Astrocyte (in vitro differentiated cells and primary cell): Measurements from ENCODE around the gene DSP.

ENCODE experiments used
- CTCF ChIP-seq: IDR thresholded peaks from 2 replicates; pipeline ENCODE4 v1.5.1; 2011; ENCODE audit warnings: low read depth, mild to moderate bottlenecking, inconsistent platforms, low read length, moderate library complexity; ENCODE audit not compliant: insufficient read depth
- EZH2 ChIP-seq: IDR thresholded peaks from 2 replicates; pipeline ENCODE4 v1.6.1; 2012; ENCODE audit warnings: mild to moderate bottlenecking, low read length, inconsistent platforms; ENCODE audit not compliant: insufficient read depth

- TF ChIP-seq CTCF, result no peak
- no peak for TF ChIP-seq EZH2
Observed at GRCh38 chr6:7556394-7557106, 15.1 kb downstream of the DSP start.
